ENCODE measurements around the gene DNASE2.
A peak's percentile ranks its signal among the peaks of the same experiment; 100 is the strongest.
"Not testable (repeated sequence)": the region's sequence is repeated elsewhere in the genome, so short reads cannot be mapped to it uniquely, and the experiment has no call there.

Gene DNASE2

DNA sequence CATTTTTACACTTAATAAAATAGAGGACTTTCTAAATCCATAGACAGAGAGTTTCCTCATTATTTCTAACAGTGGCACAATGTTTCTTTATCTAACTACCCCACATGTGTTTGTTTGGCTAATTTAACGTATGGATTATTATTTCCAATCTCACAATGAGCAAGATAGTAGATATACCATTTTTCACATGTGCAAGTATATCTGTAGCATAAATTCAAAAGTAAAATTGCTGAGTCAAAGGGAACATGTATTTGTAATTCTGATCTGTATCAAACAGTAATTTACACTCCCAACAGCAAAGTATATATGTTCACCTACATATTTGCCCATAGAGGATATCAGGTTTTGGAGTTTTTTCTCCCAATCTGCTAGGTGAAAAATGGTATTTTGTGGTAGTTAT is 24.6 kb downstream of the DNASE2 start:
- H3K4me3 ChIP-seq (ENCODE audit: low read length): no peak overlapping the region
- no peaks in the 10 kb centered on the region for H3K9me3 ChIP-seq (ENCODE audit: insufficient read depth, low read length)
- H3K9ac ChIP-seq (ENCODE audit: low read length): no peak overlapping the region
- TF ChIP-seq, protein P1, sequence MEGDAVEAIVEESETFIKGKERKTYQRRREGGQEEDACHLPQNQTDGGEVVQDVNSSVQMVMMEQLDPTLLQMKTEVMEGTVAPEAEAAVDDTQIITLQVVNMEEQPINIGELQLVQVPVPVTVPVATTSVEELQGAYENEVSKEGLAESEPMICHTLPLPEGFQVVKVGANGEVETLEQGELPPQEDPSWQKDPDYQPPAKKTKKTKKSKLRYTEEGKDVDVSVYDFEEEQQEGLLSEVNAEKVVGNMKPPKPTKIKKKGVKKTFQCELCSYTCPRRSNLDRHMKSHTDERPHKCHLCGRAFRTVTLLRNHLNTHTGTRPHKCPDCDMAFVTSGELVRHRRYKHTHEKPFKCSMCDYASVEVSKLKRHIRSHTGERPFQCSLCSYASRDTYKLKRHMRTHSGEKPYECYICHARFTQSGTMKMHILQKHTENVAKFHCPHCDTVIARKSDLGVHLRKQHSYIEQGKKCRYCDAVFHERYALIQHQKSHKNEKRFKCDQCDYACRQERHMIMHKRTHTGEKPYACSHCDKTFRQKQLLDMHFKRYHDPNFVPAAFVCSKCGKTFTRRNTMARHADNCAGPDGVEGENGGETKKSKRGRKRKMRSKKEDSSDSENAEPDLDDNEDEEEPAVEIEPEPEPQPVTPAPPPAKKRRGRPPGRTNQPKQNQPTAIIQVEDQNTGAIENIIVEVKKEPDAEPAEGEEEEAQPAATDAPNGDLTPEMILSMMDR (IDR thresholded peaks at IDR 0.05; ENCODE audit: low read depth, low read length): no peak
- TF ChIP-seq EZH2phosphoT487 (IDR thresholded peaks at IDR 0.05; ENCODE audit: low read depth): no peak
- no peak overlapping the region for H3K4me2 ChIP-seq (ENCODE audit: low read length)
- no peak overlapping the region for H2AFZ ChIP-seq (ENCODE audit: low read depth, low read length)
- no peaks in the 10 kb centered on the region for H3K27me3 ChIP-seq (ENCODE audit: low read depth, low read length)
- H3K36me3 ChIP-seq (replicated peaks; ENCODE audit: low read depth, low read length): peaks cover 12% of the 10 kb centered on the region
- H3K4me1 ChIP-seq (ENCODE audit: low read length): no peaks in the 10 kb centered on the region
- no peaks in the 10 kb centered on the region for H4K20me1 ChIP-seq (ENCODE audit: insufficient read depth, low read length)
- no peak overlapping the region for H3K27ac ChIP-seq (ENCODE audit: low read length)
- no peaks in the 10 kb centered on the region for H3K79me2 ChIP-seq (ENCODE audit: low read length)

DNA sequence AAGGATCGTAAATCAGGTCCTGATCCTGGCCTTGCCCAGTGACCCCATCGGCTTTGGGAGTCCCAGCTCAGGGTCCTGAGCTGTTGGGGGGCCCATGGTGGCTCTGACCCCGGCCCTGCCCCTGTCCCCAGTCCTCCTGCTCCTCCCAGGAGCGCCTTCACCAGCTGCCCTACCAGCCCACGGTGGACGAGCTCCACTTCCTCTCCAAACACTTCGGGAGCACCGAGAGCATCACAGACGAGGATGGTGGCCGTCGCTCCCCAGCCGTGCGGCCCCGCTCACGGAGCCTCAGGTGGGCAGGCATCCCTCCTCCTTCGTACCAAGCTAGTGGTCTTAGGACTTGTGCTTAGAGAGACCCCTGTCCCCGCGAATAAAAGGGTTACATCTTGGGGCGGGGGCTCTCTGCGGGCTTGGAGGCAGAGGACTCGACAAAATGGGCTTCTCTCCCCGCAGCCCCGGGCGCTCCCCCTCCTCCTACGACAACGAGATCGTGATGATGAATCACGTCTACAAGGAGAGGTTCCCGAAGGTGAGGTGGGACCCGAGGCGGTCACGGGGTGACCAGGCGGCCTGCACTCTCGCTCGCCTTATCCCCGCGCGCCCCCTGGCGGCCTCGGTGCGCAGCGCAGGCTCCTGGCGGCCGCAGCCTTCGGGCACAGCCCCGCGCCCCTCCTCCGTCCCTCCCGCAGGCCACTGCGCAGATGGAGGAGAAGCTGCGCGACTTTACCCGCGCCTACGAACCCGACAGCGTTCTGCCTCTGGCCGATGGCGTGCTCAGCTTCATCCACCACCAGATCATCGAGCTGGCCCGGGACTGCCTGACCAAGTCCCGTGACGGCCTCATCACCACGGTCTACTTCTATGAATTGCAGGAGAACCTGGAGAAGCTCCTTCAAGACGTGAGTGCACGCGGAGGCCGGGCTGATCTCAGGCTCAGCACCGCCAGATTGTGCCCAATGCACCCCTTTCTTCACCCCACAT is 33.8 kb downstream of the DNASE2 start:
- no peaks in the 10 kb centered on the region for H3K79me2 ChIP-seq (ENCODE audit: low read length)
- no peaks in the 10 kb centered on the region for H4K20me1 ChIP-seq (ENCODE audit: insufficient read depth, low read length)
- peak overlapping the region; percentile 61 for H3K4me3 ChIP-seq (ENCODE audit: low read length)
- H3K27me3 ChIP-seq (ENCODE audit: low read depth, low read length): no peaks in the 10 kb centered on the region
- H3K27ac ChIP-seq (ENCODE audit: low read length): no peak overlapping the region
- TF ChIP-seq, protein P1 (IDR thresholded peaks at IDR 0.05; ENCODE audit: low read depth, low read length): peak; percentile 99
- no peak for TF ChIP-seq EZH2phosphoT487 (IDR thresholded peaks at IDR 0.05; ENCODE audit: low read depth)
- H3K9me3 ChIP-seq (ENCODE audit: insufficient read depth, low read length): no peaks in the 10 kb centered on the region
- no peak overlapping the region for H3K9ac ChIP-seq (ENCODE audit: low read length)
- peaks cover 6% of the 10 kb centered on the region for H3K36me3 ChIP-seq (replicated peaks; ENCODE audit: low read depth, low read length)
- H3K4me1 ChIP-seq (ENCODE audit: low read length): peaks cover 7% of the 10 kb centered on the region; the same call in 1 of the 2 replicates
- H2AFZ ChIP-seq (ENCODE audit: low read depth, low read length): no peak overlapping the region
- peak overlapping the region; percentile 85 for H3K4me2 ChIP-seq (ENCODE audit: low read length)

DNA sequence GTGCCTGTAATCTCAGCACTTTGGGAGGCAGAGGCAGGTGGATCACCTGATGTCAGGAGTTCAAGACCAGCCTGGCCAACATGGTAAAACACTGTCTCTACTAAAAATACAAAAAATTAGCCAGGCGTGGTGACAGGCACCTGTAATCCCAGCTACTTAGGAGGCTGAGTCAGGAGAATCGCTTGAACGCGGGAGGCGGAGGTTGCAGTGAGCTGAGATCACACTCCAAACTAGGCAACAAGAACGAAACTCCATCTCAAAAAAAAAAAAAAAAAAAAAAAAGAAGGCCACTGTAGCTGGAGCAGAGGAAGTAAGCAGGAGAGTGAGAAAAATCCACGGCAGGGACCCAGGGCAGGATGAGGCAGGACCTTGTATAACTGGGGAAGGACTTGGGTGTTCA is 34.6 kb downstream of the DNASE2 start:
- not testable (repeated sequence) for H2AFZ ChIP-seq (ENCODE audit: low read depth, low read length); H3K27ac ChIP-seq (ENCODE audit: low read length); H3K4me2 ChIP-seq (ENCODE audit: low read length); H3K27me3 ChIP-seq (ENCODE audit: low read depth, low read length); H3K9me3 ChIP-seq (ENCODE audit: insufficient read depth, low read length); H4K20me1 ChIP-seq (ENCODE audit: insufficient read depth, low read length); H3K36me3 ChIP-seq (replicated peaks; ENCODE audit: low read depth, low read length); H3K79me2 ChIP-seq (ENCODE audit: low read length); H3K4me3 ChIP-seq (ENCODE audit: low read length); H3K9ac ChIP-seq (ENCODE audit: low read length); H3K4me1 ChIP-seq (ENCODE audit: low read length)

DNA sequence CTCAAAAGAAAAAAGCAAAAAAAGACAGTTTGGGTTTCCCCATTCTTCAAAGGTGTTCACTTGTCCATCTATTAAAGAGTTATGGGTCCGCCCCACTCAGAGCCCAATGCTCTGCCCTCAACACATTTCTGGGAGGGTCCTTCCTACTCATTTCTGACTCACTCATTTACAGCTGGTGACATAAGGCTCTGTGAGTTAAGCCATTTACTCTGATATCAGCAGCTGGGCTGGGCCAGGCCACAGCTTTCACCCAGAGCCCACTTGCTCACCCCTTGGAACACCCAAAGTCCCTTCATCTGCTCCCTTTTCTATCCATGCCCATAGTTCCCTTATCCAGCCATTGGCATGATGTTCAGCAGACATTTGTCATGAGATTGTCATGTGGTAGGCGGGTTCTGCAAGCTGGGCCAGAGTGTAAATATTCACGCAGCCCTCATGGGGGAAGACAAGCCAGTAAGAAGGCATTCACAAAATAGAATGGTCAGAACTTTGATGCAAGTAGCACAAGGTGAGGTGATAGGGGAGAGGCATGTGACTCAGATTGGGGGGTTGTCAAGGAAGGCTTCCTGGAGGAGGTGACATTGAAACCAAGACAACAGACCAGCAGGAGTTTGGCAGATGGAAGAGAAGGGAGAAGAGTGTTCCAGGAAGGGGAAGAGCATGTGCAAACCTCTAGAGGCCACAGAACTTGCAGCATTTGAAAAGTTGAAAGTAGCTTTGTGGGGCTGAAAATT is 37.1 kb downstream of the DNASE2 start:
- no peak overlapping the region for H3K4me2 ChIP-seq (ENCODE audit: low read length)
- H4K20me1 ChIP-seq (ENCODE audit: insufficient read depth, low read length): 0 out of 2 replicates have a peak, but pooled peaks cover 6% of the 10 kb centered on the region
- H3K9me3 ChIP-seq (ENCODE audit: insufficient read depth, low read length): no peaks in the 10 kb centered on the region
- H3K9ac ChIP-seq (ENCODE audit: low read length): no peak overlapping the region
- H3K27ac ChIP-seq (ENCODE audit: low read length): no peak overlapping the region
- H3K4me1 ChIP-seq (ENCODE audit: low read length): peaks cover 10% of the 10 kb centered on the region
- H2AFZ ChIP-seq (ENCODE audit: low read depth, low read length): no peak overlapping the region
- H3K27me3 ChIP-seq (ENCODE audit: low read depth, low read length): no peaks in the 10 kb centered on the region
- peaks cover 14% of the 10 kb centered on the region for H3K36me3 ChIP-seq (replicated peaks; ENCODE audit: low read depth, low read length)
- TF ChIP-seq, protein P1 (IDR thresholded peaks at IDR 0.05; ENCODE audit: low read depth, low read length): no peak
- no peak for TF ChIP-seq EZH2phosphoT487 (IDR thresholded peaks at IDR 0.05; ENCODE audit: low read depth)
- H3K4me3 ChIP-seq (ENCODE audit: low read length): no peak overlapping the region
- H3K79me2 ChIP-seq (ENCODE audit: low read length): peaks cover 3% of the 10 kb centered on the region; the same call in 1 of the 2 replicates

Measured in OCI-LY3 (cell line).